Posterior cingulate gyrus (tissue), 11 donors: Measurements from ENCODE around the gene SNX8.

Source experiments
- DNase-seq, 10 donors: peaks; one replicate each; pipeline versions ENCODE4 v3.0.0 to v3.0.0-alpha.2; 2020 to 2021; ENCODE audit warnings: mixed read lengths in 3 of 10
- intact Hi-C: fragments of 100-400 bp; cut with DNase I; formaldehyde crosslinking; loops from one replicate; pipeline ENCODE4 v1.15.1; 2023

SNX8 gene

GRCh38 chr7:2251381-2251780 is 62.9 kb downstream of the SNX8 start:
- DNase-seq: no peak
- intact Hi-C loops: no loop called here

GRCh38 chr7:2249744-2250323 is 64.4 kb downstream of the SNX8 start:
- intact Hi-C loops: no loop called here
- DNase-seq: no peak

GRCh38 chr7:2248984-2249694 is 65.1 kb downstream of the SNX8 start:
- intact Hi-C loops: no loop called here
- DNase-seq: peak in 2 of 10 donors; percentile 21 to 48

- intact Hi-C loops: loop anchor here (1.0 kb wide), 1 partner anchor 101 kb away; no protein-coding TSS in a partner anchor
- peak in 1 of 10 donors; percentile 54 for DNase-seq
Observed at GRCh38 chr7:2247141-2247995, 66.9 kb downstream of the SNX8 start.

- peak; percentile 37 to 96 (median 79) for DNase-seq
- intact Hi-C loops: no loop called here
Observed at GRCh38 chr7:2245883-2246675, 68.2 kb downstream of the SNX8 start.

GRCh38 chr7:2244404-2244995 is 69.7 kb downstream of the SNX8 start:
- DNase-seq: no peak
- intact Hi-C loops: loop anchor here (5.0 kb wide), 1 partner anchor 68 kb away; the partner anchor contains the start of gene SNX8

- DNase-seq: no peak
- intact Hi-C loops: loop anchor here (5.0 kb wide), 1 partner anchor 69 kb away; the partner anchor contains the start of gene SNX8
Observed at GRCh38 chr7:2243458-2243857, 70.8 kb downstream of the SNX8 start.

- intact Hi-C loops: loop anchor here (5.0 kb wide), 1 partner anchor 70 kb away; the partner anchor contains the start of gene SNX8
Observed at GRCh38 chr7:2242541-2243429, 71.5 kb downstream of the SNX8 start.

GRCh38 chr7:2241580-2242540 is 72.4 kb downstream of the SNX8 start, which contains the start of the genes MRM2 and NUDT1:
Gene MRM2, minus strand, starts transcription at chr7:2242205. Its CDS starts 36 bp downstream, at chr7:2242169.
Gene NUDT1, plus strand, starts transcription at chr7:2242226. Its CDS starts 2,349 bp downstream, at chr7:2244575.
- intact Hi-C loops: loop anchor here (5.0 kb wide), 1 partner anchor 70 kb away; the partner anchor contains the start of gene SNX8
- DNase-seq: peak; percentile 68 to 97 (median 85)

More at GRCh38 chr7:2242541-2243429, 71.5 kb downstream of the SNX8 start:
- no peak for DNase-seq

- no peak for DNase-seq
- intact Hi-C loops: no loop called here
Observed at GRCh38 chr7:2239242-2239641, 75.0 kb downstream of the SNX8 start.

- peak in 4 of 10 donors; percentile 31 to 48 (median 39) for DNase-seq
- intact Hi-C loops: no loop called here
Observed at GRCh38 chr7:2237109-2237602, 77.1 kb downstream of the SNX8 start.

- intact Hi-C loops: no loop called here
- no peak for DNase-seq
Observed at GRCh38 chr7:2233926-2234325, 80.3 kb downstream of the SNX8 start.

GRCh38 chr7:2232766-2233520 is 81.3 kb downstream of the SNX8 start, which contains the start of gene MAD1L1:
Gene MAD1L1, minus strand, starts transcription at chr7:2232945. Its CDS starts 2,812 bp downstream, at chr7:2230133.
- intact Hi-C loops: no loop called here
- DNase-seq: peak; percentile 83 to 98 (median 90)

- intact Hi-C loops: no loop called here
- DNase-seq: no peak
Observed at GRCh38 chr7:2231992-2232765, 82.1 kb downstream of the SNX8 start.

- no peak for DNase-seq
- intact Hi-C loops: no loop called here
Observed at GRCh38 chr7:2230882-2231281, 83.4 kb downstream of the SNX8 start.
